Natural killer cell (primary cell): Measurements from ENCODE around the gene GGT1. TPM values are rescaled to one million over a fixed set of nuclear protein-coding genes. Genes with fewer than 3 reads are reported as not detected.

Experiments
- ATAC-seq, 3 donors: fragments of 150-1000 bp in 2 of 3; fragments of 200-7000 bp in 1 of 3; cut with Tn5 transposase; 1 replicate in 1 of 3; 2 replicates in 2 of 3; pipeline ENCODE4 v1.10.0; 2021; ENCODE audit warnings: mild to moderate bottlenecking in 2 of 3, moderate library complexity in 2 of 3
- DNase-seq, 2 donors: peaks; one replicate each; pipeline versions ENCODE4 v3.0.0 to v3.0.0-alpha.2; 2013 to 2021; ENCODE audit warnings: mixed read lengths in 1 of 2
- H3K27ac ChIP-seq: one replicate; pipeline ENCODE4 v1.5.1; 2013; ENCODE audit warnings: mild to moderate bottlenecking, low read length
- H3K27me3 ChIP-seq: one replicate; pipeline ENCODE4 v1.6.1; 2013; ENCODE audit warnings: low read length; ENCODE audit not compliant: control insufficient read depth, insufficient read depth
- H3K36me3 ChIP-seq: one replicate; pipeline ENCODE4 v1.6.1; 2013; ENCODE audit warnings: low read length; ENCODE audit not compliant: control insufficient read depth, insufficient read depth
- H3K4me1 ChIP-seq: one replicate; pipeline ENCODE4 v1.6.1; 2013; ENCODE audit warnings: low read length; ENCODE audit not compliant: control insufficient read depth, insufficient read depth
- H3K4me3 ChIP-seq: one replicate; pipeline ENCODE4 v1.5.1; 2013; ENCODE audit warnings: low read length
- H3K9me3 ChIP-seq: one replicate; pipeline ENCODE4 v1.6.1; 2013; ENCODE audit warnings: low read length; ENCODE audit not compliant: control insufficient read depth, insufficient read depth
- H3K27ac Mint-ChIP-seq, 2 donors: one replicate each; pipeline ENCODE4 v1.8.0; 2022; ENCODE audit warnings: mild to moderate bottlenecking in 2 of 2, mixed read lengths in 2 of 2, moderate library complexity in 1 of 2
- H3K27me3 Mint-ChIP-seq, 2 donors: one replicate each; pipeline ENCODE4 v1.8.0; 2022; ENCODE audit warnings: low read depth in 2 of 2, mixed read lengths in 2 of 2
- H3K36me3 Mint-ChIP-seq: one replicate; pipeline ENCODE4 v1.8.0; 2022; ENCODE audit warnings: mixed read lengths
- H3K4me1 Mint-ChIP-seq, 2 donors: one replicate each; pipeline ENCODE4 v1.8.0; 2022; ENCODE audit warnings: mixed read lengths in 2 of 2
- H3K4me3 Mint-ChIP-seq: one replicate; pipeline ENCODE4 v1.8.0; 2022; ENCODE audit warnings: mild to moderate bottlenecking, moderate library complexity, mixed read lengths
- H3K9me3 Mint-ChIP-seq, 2 donors: one replicate each; pipeline ENCODE4 v1.8.0; 2022; ENCODE audit warnings: mixed read lengths in 2 of 2
- WGBS: methylation state at CpG from one replicate; pipeline ENCODE4 v1.1.7; 2013; ENCODE audit warnings: missing lambda C conversion rate; ENCODE audit not compliant: insufficient coverage; 5-methylcytosine and 5-hydroxymethylcytosine counted together
- intact Hi-C: fragments of 100-400 bp; cut with micrococcal nuclease; formaldehyde crosslinking; loops from one replicate; pipeline ENCODE4 v1.14.2; 2022
- total RNA-seq, 4 donors: library from RNA; stranded (reverse); fragments of 120-200 nt in 1 of 4; gene quantifications; one replicate each; pipeline versions ENCODE4 v1.2.3 to v1.2.4, GENCODE V29; 2013 to 2022
- TF ChIP-seq, protein P1 (sequence below): fragments of 200-600 bp; IDR thresholded peaks from one replicate; pipeline ENCODE4 v1.8.0; 2022; ENCODE audit warnings: antibody characterized with exemption

Gene GGT1
- total RNA-seq, 3 donors from 2014 or later (not counting 1 experiment from before 2014, with no cell fraction given) = 4.0 to 11.9 (median 7.0) TPM

DNA sequence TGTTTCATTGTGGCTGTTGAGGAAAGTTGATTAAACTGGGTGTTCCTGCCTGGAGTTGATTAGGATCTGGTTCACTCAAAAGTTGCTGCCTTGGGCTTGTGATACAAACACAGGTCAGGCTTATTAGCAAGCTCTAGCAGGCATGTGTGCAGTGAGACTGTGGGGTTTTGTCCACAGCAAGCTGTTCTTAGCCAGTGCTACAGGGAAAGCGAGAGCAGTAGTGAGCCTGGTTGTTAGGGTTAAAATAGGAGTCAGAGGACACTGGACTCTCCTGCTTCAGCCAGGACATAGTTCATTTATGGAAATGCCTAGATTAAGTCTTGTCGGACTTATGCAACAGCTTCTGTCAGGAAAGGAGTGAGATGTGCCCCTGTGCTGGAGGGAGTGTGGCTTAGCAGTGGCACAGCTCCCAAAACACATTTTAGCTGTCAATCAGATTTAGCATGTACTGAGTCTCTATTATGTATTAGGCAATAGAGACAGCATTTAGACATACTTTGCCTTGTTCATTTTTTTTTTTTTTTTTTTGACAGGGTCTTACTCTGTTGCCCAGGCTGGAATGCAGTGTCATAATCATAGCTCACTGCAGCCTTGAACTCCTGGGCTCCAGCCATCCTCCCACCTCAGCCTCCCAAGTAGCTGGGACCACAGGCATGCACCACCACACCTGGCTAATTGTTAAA is 38.5 kb upstream of the GGT1 start:
- Mint-ChIP-seq H3K36me3 (no peaks in the 10 kb centered on the region), H3K27me3 (no peaks in the 10 kb centered on the region), H3K4me3 (no peak overlapping the region), H3K9me3 (no peaks in the 10 kb centered on the region), H3K4me1 (peaks cover 19 to 43% of the 10 kb centered on the region in 2 donors), H3K27ac (peak overlapping the region in 1 of 2 donors; percentile 60)
- ATAC-seq = no peak
- no peaks in the 10 kb centered on the region for H3K4me1 ChIP-seq
- no peak for DNase-seq
- H3K27me3 ChIP-seq = no peaks in the 10 kb centered on the region
- peaks cover 34% of the 10 kb centered on the region for H3K36me3 ChIP-seq
- 91% methylated on average over 2 of the region's 2 CpGs for WGBS
- no peak overlapping the region for H3K27ac ChIP-seq
- no peaks in the 10 kb centered on the region for H3K9me3 ChIP-seq
- intact Hi-C loops = no loop called here
- H3K4me3 ChIP-seq = no peak overlapping the region
- TF ChIP-seq, protein P1, sequence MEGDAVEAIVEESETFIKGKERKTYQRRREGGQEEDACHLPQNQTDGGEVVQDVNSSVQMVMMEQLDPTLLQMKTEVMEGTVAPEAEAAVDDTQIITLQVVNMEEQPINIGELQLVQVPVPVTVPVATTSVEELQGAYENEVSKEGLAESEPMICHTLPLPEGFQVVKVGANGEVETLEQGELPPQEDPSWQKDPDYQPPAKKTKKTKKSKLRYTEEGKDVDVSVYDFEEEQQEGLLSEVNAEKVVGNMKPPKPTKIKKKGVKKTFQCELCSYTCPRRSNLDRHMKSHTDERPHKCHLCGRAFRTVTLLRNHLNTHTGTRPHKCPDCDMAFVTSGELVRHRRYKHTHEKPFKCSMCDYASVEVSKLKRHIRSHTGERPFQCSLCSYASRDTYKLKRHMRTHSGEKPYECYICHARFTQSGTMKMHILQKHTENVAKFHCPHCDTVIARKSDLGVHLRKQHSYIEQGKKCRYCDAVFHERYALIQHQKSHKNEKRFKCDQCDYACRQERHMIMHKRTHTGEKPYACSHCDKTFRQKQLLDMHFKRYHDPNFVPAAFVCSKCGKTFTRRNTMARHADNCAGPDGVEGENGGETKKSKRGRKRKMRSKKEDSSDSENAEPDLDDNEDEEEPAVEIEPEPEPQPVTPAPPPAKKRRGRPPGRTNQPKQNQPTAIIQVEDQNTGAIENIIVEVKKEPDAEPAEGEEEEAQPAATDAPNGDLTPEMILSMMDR = no peak

DNA sequence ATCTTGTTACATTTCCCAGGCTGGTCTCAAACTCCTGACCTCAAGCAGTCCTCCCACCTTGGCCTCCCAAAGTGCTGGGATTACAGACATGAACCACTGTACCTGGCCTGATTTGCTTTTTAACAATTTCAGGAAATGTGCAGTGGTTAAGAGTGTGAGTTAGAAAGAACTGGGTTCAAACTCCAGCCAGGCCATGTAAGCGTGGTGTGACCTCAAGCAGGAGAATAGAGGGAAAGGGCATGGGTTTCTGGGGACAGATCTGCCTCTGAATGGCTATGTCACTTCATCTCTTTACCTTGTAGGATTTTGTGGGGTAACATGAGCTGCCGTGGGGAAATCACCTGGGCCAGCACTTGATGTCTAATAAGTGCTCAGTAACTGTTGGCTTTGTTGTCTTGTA is 37.9 kb upstream of the GGT1 start:
- Mint-ChIP-seq H3K27me3 (no peaks in the 10 kb centered on the region), H3K36me3 (no peaks in the 10 kb centered on the region), H3K4me1 (peaks cover 19 to 43% of the 10 kb centered on the region in 2 donors), H3K27ac (no peak overlapping the region), H3K9me3 (no peaks in the 10 kb centered on the region), H3K4me3 (no peak overlapping the region)
- DNase-seq (no peak), ATAC-seq (no peak)
- TF ChIP-seq, protein P1 = no peak
- intact Hi-C loops = no loop called here
- Histone ChIP-seq H3K9me3 (no peaks in the 10 kb centered on the region), H3K4me1 (no peaks in the 10 kb centered on the region), H3K4me3 (no peak overlapping the region), H3K27ac (no peak overlapping the region), H3K27me3 (no peaks in the 10 kb centered on the region), H3K36me3 (peaks cover 37% of the 10 kb centered on the region)
- 88% methylated on average over 2 of the region's 2 CpGs for WGBS

DNA sequence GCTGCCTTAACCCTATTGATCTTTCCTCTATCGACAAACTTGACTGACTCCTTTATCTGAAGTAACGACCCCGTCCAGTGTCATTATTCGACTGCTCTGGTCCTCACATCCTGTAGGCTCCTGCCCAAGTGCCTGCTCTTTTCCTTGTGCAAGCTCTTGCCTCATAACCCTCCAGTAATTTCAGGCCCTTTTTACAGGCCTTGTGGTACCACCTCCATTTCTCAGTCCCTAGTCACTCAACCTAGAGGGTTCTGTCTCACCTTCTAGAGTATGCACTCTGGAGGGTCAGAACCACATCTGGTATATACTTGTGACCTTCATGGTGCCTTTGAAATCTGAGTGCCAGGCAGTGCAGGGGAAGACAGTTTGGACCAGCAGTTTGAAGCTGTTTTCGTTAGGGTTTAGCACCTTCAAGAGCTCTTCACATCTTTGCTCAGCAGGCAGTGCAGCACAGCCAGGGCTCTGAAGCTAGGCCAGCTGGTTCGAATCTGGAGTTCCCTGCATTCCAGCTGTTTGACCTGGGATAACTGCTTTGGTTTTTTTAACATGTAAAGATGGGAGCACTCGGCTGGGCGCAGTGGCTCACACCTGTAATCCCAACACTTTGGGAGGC is 36.0 kb upstream of the GGT1 start:
- ATAC-seq (no peak), DNase-seq (no peak)
- Histone ChIP-seq H3K27ac (no peak overlapping the region), H3K4me1 (no peaks in the 10 kb centered on the region), H3K27me3 (no peaks in the 10 kb centered on the region), H3K4me3 (no peak overlapping the region), H3K9me3 (no peaks in the 10 kb centered on the region), H3K36me3 (peaks cover 40% of the 10 kb centered on the region)
- TF ChIP-seq, protein P1 = no peak
- H3K27me3 Mint-ChIP-seq = no peaks in the 10 kb centered on the region
- H3K36me3 Mint-ChIP-seq = no peaks in the 10 kb centered on the region
- intact Hi-C loops = no loop called here
- peak overlapping the region; percentile 22 to 44 for H3K27ac Mint-ChIP-seq
- no peak overlapping the region for H3K4me3 Mint-ChIP-seq
- H3K4me1 Mint-ChIP-seq = peaks cover 19 to 38% of the 10 kb centered on the region in 2 donors
- no peaks in the 10 kb centered on the region for H3K9me3 Mint-ChIP-seq
- 93% methylated on average over 8 of the region's 8 CpGs for WGBS
